H1 (cell line): Measurements from ENCODE around the gene ATP23.

ENCODE experiments used
- CHD2 ChIP-seq: IDR thresholded peaks from 2 replicates; pipeline ENCODE4 v1.6.1; 2012; ENCODE audit warnings: low read length, improper control_type of control experiment
- EZH2 ChIP-seq: fragments of 200-600 bp; sonication (generic); IDR thresholded peaks from 2 replicates; pipeline ENCODE4 v1.7.1; 2012; ENCODE audit warnings: low read depth, mild to moderate bottlenecking, moderate library complexity, low read length, inconsistent platforms; ENCODE audit not compliant: severe bottlenecking
- POLR2AphosphoS5 ChIP-seq: IDR thresholded peaks from 2 replicates; pipeline ENCODE4 v1.6.1; 2011; ENCODE audit warnings: low read depth, low read length
- TF ChIP-seq, protein P1 (sequence below): IDR thresholded peaks from 2 replicates; pipeline ENCODE4 v1.6.1; 2012; ENCODE audit warnings: low read length, inconsistent platforms

DNA sequence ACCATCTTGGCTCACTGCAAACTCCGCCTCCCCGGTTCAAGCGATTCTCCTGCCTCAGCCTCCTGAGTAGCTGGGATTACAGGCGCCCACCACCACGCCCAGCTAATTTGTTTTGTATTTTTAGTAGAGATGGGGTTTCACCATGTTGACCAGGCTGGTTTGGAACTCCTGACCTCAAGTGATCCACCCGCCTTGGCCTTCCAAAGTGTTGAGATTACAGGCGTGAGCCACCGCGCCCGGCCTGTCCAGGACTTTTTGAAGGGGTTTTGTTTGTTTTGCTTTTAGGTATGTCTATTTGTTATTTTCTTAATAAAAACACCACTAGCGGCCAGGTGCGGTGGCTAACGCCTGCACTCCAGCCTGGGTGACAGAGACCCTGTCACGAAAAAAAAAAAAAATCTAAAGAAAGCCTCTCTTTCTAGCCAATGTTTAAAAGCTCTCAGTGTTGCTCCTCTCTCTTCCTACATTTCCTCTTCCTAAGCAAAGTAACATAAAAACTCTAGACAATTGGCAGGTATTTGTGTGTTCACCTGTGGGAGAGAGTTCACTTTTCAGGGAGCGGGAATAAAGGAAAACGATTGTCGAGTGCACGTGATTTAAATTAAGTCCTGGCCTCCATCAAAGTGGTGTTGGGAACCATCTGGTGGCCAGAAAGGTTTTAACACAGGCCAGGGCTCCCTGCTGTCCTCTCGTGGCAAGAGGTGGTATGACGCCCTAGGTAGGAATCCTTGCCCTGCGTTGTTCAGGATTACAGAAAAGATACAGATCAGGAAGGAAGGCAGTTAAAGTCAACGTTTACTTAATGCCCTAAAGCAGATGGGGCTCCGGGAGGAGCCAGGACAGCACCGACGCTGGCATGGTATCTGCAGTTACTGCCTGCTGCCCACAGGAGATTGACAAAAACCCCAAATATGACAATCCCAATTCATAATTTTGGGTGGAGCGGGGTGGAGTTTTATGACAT, 36.2 kb upstream of the ATP23 start:
- TF ChIP-seq CHD2 (0 out of 2 replicates have a peak, but pooled peaks have one; percentile 11), POLR2AphosphoS5 (no peak), EZH2 (no peak)
- TF ChIP-seq, protein P1, sequence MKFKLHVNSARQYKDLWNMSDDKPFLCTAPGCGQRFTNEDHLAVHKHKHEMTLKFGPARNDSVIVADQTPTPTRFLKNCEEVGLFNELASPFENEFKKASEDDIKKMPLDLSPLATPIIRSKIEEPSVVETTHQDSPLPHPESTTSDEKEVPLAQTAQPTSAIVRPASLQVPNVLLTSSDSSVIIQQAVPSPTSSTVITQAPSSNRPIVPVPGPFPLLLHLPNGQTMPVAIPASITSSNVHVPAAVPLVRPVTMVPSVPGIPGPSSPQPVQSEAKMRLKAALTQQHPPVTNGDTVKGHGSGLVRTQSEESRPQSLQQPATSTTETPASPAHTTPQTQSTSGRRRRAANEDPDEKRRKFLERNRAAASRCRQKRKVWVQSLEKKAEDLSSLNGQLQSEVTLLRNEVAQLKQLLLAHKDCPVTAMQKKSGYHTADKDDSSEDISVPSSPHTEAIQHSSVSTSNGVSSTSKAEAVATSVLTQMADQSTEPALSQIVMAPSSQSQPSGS: peak; percentile 51; the same call in 1 of the 2 replicates
